ENCODE data around the gene APOL5. TPM values are rescaled to one million over a fixed set of nuclear protein-coding genes. Genes with fewer than 3 reads are reported as not detected.

APOL5 gene
- total RNA-seq, 4 donors from 2014 or later, result not detected

- ATAC-seq (ENCODE audit: low FRiP score) (no peak), DNase-seq (ENCODE audit: low spot score) (no peak)
- no peak for TF ChIP-seq CTCF (IDR thresholded peaks at IDR 0.05)
Observed at GRCh38 chr22:35749808-35750207, 32.1 kb downstream of the APOL5 start.

- ATAC-seq (ENCODE audit: low FRiP score), result no peak
- no peak for TF ChIP-seq CTCF (IDR thresholded peaks at IDR 0.05)
- DNase-seq (ENCODE audit: low spot score), result no peak
Observed at GRCh38 chr22:35752006-35752862, 34.6 kb downstream of the APOL5 start.

- no peak for ATAC-seq (ENCODE audit: low FRiP score)
- no peak for TF ChIP-seq CTCF (IDR thresholded peaks at IDR 0.05)
- no peak for DNase-seq (ENCODE audit: low spot score)
Observed at GRCh38 chr22:35752863-35753189, 35.2 kb downstream of the APOL5 start.

- ATAC-seq (ENCODE audit: low FRiP score), result no peak
- no peak for TF ChIP-seq CTCF (IDR thresholded peaks at IDR 0.05)
- no peak for DNase-seq (ENCODE audit: low spot score)
Observed at GRCh38 chr22:35754761-35755160, 37.1 kb downstream of the APOL5 start.

- no peak for ATAC-seq (ENCODE audit: low FRiP score)
- DNase-seq (ENCODE audit: low spot score), result no peak
- TF ChIP-seq CTCF (IDR thresholded peaks at IDR 0.05), result no peak
Observed at GRCh38 chr22:35756722-35757121, 39.0 kb downstream of the APOL5 start.

GRCh38 chr22:35758394-35758793, 40.7 kb downstream of the APOL5 start:
- no peak for TF ChIP-seq CTCF (IDR thresholded peaks at IDR 0.05)
- DNase-seq (ENCODE audit: low spot score) (no peak), ATAC-seq (ENCODE audit: low FRiP score) (no peak)

GRCh38 chr22:35761037-35761436, 43.4 kb downstream of the APOL5 start:
- ATAC-seq (ENCODE audit: low FRiP score), result no peak
- no peak for DNase-seq (ENCODE audit: low spot score)
- no peak for TF ChIP-seq CTCF (IDR thresholded peaks at IDR 0.05)

Measured in omental fat pad (tissue), 4 donors.